ENCODE measurements around the gene GRIN2A.

GRCh38 chr16:10103700-10104099, 78.5 kb downstream of the GRIN2A start:
- no peak for TF ChIP-seq CTCF (conservative IDR thresholded peaks at IDR 0.05; ENCODE audit: low read length)
- TF ChIP-seq EZH2phosphoT487 (IDR thresholded peaks at IDR 0.05; ENCODE audit: borderline replicate concordance, low read depth, low read length): no peak

Measured in OCI-LY7 (cell line).